ENCODE measurements around the gene CAMK1G.

Gene CAMK1G

DNA sequence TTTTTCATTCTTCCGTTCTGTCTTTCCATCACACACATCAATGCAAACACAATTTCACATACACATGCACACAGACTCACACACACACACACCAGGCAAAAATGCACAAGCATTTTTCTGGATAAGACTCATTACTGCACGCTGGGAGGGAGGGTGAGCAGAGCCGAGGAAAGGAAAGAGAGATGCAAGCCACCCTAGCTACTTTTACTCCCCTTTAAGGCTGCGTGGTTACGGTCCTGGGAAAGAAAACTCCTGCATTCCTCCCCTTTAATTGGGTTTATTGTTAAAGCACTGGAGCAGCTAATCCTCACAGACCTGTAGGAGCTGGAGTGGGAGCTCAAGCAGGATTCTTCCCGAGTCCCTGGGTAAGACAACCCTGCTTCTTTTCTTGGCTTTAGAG lies at the start of gene CAMK1G:
Gene CAMK1G, plus strand, starts transcription at position 307 of the 400 bp plus-strand sequence. CDS start 11,270 bp downstream, outside the sequence.
- no peak for DNase-seq (ENCODE audit: low read depth in 2 of 2)

DNA sequence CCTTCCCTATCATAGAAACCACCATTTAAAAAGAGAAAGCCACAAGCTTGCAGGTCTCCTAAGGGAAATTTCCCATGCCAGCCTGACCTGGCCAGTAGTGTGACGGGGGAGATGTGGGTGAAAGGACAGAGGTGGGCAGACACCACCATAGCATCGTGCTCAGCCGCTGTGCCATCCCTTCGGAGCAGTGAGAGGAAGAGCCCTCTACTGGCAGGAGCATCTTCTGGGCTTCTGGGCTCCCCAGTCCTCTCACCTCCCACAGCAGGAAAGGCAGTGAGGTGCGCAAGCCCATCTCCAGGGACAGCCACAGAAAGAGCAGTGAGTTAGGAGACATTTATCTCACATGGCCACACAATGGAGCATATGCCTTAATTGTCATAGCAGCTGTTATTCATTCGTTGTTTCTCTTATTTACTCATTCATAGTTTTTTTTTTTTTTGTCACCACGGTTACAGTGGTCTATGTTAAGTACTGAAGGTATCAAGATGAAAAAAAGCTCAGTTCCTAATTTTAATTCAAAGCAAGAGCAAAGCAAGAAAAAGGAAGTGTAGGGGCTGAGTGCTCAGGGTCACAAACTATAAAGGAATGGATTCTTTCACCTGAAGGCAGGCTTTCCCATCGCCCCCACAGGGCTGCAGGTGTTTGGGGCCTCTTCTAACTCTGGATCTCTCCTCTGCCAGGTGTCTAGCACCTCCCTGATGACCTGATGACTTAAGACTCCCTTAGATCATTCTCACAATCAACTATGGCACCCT lies 48.8 kb upstream of the CAMK1G start:
- DNase-seq (ENCODE audit: low read depth in 2 of 2), result no peak

DNA sequence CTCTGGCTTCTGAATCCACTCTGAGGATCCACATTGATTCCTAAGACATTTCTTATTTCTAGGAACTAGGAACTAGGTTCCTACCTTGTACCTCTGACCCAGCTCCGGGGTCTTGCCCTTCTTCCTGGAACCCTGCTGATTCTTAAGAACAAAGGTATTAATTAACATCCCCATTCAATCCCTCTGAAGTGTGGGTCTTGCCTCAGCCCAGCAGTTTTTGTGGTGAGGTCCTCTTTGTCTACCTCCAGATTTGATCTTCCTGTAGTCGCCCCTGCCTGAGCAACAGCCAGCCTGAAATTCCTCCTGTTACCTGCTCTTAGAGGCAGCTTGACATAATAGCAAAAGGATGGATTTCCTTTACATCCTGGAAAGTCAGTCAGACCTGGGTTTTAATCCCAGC lies 46.7 kb upstream of the CAMK1G start:
- no peak for DNase-seq (ENCODE audit: low read depth in 2 of 2)

DNA sequence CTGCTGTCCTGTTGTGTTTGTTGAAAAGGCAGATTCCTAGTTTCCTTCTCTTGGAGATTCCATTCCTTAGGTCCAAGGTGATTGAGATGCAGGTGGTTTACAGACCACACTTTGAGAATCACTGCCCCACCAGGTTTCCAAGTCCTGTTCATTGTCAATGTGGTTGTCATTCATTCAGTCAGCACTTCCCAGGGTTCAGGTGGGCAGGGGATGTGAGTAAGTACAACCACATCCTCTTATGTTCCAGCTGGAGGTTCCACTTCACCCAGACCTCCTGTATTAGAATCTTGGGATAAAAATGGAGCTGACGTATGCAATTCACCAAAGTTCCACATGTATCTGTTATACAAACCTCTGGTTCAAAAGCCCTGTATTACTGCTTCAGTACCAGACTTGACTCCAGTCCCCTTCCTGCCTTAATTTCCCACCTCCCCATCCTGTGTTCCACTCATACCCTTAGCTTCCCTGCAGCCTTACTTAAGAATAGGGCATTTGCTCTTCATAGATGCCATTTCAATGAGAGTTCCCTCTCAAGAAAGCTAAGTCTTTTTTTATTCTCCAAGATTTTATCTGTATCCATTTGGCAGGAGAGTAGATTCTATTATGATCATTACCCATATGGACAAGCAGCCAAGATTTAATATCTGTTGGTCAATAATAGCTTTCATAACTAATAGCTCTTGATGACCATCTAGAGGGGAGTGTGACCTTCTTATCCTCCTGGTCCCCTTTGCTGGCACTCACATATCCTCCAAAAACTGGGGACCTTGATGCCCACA lies 46.0 kb upstream of the CAMK1G start:
- no peak for DNase-seq (ENCODE audit: low read depth in 2 of 2)

DNA sequence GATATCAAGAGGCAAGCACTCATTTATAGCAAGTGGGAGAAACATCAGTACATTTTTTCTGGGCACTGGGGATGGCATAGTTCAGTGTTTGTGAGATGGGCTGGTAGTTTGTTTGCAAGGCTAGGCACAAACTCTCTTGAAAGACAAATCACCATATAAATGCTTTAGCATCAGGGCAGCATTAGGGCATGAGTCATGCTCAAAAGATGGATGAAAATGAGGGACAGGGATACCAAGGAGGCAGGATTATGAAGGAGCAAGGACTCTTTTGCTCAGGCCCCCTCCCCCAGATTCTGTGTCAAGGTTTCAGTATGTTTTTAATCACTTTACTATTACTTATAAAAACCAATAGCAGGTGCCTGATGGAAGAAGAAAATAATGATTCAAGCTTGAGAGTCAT lies 43.9 kb upstream of the CAMK1G start:
- no peak for DNase-seq (ENCODE audit: low read depth in 2 of 2)

DNA sequence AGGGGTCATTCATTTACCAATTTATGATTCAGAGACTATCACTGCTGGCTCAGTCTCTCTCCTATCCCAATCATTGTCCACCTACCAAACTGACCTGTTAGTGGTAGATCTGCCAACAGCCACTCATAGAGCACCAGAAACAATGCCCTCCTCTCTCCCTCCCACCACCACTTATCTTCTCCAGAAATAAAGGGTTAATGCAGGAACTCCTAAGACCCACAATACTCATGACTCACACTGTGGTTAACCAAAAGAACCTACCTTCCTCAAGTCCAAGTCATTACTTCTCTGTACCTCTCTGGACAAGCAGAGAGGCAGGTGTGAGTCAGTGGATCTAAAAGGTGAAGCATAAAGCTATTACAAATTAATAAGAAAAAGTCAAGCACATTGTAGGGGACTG lies 40.9 kb upstream of the CAMK1G start:
- DNase-seq (ENCODE audit: low read depth in 2 of 2), result no peak

DNA sequence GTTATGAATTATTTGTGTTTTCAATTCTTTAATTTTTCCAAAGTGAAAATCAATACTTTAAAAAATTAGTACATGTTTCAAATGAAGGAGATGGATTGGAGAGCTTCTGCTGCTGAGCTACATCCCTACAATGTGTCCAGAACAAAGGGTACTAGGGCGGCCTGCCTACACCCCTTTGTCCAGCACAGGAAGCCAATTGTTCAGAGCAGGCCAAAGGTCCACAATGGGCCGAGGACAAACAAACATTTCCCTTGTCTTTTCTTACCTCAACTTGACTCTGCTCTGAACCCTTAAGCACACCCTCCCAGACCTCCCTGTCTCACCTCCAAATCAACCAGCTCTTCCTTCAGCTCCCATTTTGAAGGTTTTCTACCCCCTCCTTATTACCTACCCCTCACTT lies 39.4 kb upstream of the CAMK1G start:
- DNase-seq (ENCODE audit: low read depth in 2 of 2), result no peak

DNA sequence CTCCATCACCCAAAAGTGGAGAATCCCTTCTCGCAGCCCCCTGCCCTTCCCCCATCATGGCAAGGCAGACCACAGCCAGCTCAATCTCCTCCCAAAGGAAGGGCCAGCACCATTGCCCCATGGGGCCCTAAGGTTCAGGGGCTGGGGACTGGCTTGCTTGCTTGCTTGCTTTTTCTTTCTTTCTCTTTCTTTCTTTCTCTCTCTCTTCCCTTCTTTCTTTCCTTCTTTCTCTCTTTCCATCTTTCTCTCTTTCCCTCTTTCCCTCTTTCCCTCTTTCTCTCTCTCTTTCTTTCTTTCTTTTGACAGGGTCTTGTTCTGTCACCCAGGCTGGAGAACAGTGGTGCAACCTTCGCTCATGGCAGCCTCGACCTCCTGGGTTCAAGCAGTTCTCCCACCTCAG lies 38.1 kb upstream of the CAMK1G start:
- no peak for DNase-seq (ENCODE audit: low read depth in 2 of 2)

DNA sequence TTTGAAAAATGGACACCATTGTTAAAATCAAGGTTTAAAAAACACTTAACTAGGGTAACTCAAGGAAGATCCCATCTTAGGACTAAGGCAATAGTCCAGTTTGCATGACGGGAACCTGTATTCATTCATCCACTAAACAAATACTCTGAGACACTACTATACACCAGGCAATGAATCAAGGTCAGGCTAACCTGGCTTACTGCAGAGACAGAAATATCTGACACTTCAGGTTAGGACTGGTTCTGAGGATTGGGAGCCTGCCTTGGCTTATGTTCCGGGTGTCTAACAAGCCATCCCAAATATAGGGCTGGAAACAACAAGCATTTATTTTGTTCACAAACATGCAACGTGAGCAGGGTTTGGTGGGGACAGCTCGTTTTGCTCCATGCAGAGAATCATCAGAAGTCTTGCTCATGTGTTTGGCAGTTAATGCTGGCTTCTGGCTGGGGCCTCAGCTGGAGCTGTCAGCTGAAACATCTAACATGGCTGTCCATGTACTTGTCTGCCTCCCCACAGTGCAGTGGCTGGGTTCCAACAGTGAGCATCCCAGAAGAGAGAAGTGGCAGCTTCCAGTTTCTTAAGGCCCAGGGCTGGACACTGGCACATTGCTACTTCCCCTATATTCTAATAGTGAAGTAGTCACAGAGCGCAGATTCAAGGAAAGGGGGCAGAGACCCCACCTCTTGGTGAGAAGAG lies 37.0 kb upstream of the CAMK1G start:
- DNase-seq (ENCODE audit: low read depth in 2 of 2), result no peak

DNA sequence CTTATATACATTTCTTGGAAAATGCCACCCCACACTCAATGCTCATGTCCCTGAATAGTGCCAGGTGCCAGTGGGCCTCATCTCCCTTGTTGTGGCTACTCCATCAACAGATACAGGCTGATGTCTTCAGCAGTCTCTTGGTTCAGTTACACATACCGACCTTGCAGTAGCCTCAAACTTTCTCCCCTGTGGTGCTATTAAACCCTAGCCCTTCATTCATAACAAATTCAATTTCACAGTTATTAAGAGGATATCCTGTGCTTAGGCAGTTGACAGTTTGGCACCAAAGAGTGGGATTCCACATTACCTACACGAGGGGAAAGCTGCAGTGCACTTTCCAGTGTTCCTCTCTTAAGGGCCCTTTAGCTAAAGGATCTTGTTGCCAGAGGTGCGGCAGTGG lies 35.9 kb upstream of the CAMK1G start:
- DNase-seq (ENCODE audit: low read depth in 2 of 2), result no peak

DNA sequence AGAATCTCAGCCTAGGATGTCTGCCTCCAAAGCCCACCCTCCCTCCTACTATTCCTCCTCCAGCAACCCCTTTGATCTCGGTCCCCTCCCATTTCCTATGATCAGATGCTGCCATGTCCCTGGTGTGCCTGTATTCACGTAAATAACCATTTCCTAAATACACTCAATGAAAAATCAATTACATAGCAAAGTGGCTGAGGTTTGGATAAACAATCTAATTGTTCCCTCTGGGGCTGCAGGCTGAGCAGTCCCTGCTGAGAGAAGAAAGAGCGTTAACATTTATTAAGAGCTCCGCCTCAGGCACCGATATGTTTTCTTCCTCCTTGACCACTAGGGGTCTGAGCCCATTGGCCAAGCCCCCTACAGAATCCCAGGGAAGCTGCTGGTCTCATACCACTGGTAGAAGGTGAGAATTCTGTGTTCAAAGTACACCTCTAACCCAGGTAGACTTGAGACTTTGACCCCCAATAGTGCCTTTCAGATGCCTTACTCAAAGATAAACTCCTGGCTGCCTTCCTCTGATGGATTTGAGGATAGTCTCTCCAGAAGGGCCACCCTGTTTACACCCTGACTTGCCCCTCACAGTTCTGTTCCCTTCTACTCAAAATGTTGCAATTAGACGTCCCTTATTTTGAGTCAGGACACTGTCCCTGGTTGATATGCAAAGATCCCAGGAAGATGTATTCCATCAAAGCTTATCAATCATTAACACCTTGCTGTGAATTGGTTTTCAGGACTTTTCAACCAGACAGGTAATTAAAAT lies 33.9 kb upstream of the CAMK1G start:
- no peak for DNase-seq (ENCODE audit: low read depth in 2 of 2)

DNA sequence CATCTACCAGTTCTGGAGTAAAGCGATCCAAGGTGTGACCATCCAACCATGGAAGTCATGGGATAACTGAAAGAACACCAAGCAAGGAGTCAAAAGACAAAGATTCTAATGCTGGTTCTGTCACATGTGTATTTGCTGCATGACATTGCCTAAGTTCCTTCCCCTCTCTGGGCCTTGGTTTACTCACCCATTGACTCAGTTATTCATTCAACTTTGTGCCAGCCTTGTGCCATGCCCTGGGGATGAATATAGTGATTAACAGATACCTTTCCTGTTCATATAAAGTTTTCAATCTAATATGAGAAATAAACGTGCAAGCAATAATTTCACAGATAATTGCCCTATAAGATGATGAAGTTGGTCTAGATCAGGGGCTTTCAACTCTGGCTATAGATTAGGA lies 33.0 kb upstream of the CAMK1G start:
- DNase-seq (ENCODE audit: low read depth in 2 of 2), result no peak

DNA sequence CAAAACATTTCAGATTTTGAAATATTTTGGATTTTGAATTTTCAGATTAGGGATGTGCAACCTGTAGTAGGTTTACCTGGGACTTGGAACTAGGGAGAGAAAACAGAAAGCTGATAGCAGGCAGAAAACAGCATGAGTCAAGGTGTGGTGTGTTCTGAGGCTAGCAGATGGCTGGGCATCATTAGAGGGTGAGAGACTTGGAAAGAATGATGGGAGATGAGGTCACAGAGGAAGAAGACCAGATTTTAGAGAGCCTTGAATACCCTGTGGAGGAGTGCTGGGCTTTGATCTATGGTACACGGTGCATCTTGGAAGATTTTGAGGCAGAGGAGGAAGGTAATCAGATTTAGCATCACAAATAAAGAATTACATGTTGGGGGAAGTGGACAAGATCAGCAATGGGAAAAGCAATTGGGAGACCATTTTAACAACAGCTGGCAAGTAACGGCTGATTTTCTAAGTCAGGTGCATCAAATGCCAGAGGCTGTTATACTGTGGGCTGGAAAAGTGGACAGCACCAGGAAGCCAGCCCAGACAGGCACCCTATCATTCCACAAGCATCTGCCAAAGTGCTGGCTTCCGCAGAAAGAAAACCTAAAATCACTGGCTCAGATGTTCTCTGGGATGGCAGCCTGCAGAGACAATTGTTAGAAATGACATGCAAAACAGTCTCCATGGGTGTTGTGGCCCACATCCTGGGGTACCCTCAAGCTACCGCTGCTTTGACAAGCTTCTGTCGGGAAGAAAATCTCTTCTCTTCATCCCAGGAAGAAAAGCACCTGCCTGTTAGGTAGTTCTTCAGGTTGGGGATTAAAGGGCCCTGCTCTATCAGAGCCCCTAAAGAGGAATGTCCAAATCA lies 30.9 kb upstream of the CAMK1G start:
- DNase-seq (ENCODE audit: low read depth in 2 of 2), result no peak

DNA sequence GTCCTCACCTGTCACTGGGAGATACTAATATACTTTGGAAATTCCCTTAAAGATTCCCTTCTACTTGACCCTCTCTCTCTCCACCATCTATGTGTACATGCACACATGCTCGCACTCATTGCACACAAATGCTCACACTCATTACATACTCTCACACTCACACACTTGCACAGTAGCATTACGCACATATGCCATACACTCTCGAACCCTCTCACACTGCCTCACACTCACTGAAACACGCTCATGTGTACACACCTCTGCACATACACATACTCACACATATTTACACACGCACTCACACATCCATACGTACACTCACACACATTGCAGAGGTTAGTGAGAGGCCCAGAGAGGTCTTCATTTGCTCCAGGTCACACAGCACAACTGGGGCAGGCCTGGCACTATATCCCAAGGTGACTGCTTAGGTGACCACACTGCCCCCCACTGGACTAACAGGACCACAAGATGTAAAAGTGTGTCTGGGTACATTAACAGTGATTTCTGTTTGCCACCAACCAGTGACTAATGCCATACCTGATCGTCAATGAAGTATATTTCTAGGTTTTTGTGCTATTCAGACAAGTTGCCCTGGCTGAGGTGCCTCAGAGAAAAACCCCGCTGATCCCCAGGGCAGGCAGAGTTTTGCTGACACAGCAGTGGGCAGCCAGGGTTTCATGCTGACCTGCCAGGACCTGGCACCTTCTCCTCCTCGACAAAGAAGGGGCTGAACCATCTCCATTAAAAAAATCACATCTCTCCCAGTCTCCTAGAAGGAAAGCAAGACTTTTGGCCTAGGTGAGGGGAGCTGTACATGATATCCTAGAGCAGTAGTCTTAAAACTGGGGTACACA lies 28.5 kb upstream of the CAMK1G start:
- no peak for DNase-seq (ENCODE audit: low read depth in 2 of 2)

DNA sequence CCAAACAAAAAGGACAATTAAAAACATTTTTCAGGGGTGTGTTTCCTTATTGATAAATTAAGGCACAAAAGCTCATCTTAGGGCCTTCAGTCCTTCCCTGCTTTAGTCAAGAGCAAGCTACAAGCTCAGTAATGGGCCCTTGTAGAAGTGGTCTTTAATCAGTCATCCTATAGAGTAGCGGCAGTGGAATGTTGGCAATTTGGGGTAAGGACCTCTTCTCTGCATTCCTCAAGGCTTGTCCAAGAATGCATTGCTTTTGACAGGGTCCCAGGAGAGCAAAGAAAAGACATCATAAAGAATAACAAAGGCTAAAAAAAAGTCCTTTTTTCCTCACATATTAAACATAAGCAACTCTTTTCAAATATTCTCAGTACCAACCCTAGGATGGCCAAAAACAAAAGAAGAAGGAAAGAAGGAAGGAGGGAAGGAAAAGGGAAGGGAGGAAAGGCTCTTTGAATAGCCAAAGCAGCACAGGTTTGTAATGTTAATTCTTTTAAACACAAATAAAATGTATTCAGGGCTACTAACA lies 27.3 kb upstream of the CAMK1G start:
- no peak for DNase-seq (ENCODE audit: low read depth in 2 of 2)

DNA sequence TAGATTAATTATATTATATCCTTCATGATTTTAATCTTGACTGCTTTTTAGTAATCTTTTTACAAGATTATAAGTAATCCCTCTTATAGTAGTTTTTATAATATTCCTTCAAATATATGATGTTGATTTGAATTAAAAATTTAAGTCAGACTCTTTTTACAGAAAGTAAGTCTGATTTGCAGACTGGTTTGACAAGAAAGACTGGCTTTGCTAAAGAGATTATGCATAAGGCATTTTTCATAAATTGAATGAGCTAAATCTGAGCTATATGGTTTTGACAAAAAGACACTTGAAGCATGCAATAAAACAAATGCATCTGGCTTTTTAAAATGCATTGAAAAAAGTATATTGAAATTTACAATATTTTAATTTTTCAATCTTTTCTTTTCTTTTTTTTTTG lies 26.3 kb upstream of the CAMK1G start:
- no peak for DNase-seq (ENCODE audit: low read depth in 2 of 2)

DNA sequence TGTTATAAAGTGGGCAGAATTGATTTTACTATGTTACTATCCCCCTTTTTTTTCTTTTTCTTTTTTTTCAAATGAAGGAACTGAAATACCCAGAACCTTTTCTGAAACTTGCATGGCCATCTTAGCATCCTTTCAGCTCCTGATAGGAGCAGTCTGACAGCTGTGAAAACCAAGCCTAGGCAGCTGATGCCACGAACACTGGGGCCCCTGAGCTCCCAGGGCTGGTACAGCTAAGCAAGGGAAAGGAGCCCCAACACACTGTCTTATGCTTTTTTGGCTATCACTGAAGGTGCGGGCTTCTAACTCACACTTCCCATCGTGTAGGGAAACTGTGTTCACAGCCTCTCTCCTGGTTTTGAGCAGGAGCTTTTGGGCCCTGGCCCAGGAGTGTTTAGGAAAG lies 23.0 kb upstream of the CAMK1G start:
- no peak for DNase-seq (ENCODE audit: low read depth in 2 of 2)

DNA sequence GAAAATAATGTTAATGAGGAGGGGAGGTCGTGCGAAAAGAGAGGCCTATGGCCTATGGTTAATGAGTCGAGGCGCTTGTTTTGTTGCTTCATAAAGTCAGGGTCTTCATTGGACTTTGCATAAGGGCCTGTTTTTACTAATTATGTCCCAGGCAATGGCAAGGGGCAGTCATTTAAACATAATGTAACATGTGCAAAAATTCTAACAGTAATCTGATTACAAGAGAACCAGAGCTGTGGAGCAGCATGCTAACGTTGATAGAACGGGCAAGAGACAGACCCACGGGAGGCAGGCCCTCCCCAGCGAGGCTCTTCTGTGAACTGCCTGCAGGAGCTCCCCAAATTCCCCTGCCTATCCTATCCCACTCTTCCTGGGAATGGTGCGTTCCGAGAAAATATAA lies 22.6 kb upstream of the CAMK1G start:
- DNase-seq (ENCODE audit: low read depth in 2 of 2), result no peak

DNA sequence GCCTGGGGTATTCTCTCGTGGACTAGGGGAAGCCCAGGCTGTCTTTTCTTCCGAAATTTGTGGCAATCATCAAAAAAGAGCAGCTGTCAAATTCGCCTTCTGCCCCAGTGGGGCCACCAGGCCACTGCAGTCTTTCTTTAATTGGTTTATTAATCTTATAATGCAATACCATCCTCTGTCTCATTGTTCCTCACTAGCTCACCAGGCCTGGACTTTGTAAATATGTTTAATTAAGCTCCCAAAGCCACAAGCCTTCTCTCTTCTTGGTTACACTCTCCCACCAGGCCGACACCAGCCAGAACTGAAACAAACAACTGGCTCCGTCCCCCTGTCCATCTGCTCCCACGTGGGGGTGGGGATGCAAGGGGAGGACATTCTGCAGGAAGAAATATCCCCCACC lies 22.0 kb upstream of the CAMK1G start:
- DNase-seq (ENCODE audit: low read depth in 2 of 2), result no peak

DNA sequence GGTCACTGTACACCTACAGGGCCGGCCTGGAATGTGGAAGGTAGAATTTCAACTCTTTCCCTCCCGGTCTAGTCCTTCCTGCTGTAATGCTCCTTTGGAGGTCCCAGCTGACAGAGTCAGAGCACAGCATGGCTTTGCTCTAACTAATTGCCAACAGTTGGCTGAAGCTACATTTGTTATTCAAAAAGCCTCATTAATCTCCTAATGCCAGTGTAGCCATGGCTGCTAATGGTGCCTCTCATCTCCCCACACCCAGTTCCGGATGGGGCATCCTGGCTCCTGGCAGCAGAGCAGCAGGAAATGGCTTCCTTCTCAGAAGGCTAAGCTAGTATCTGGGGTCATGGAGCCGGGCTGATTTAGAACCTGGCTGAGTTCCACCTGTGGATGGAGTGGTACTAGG lies 18.7 kb upstream of the CAMK1G start:
- no peak for DNase-seq (ENCODE audit: low read depth in 2 of 2)

Data from stimulated activated CD4-positive, alpha-beta T cell treated with anti-CD3 and anti-CD28 coated beads, Interleukin-15, amount 100 ng/mL, for 48 hours (primary cell).